OCI-LY1 (cell line): ENCODE results near the gene KIAA0586.

Source experiments
- H2AFZ ChIP-seq: fragments of 200-600 bp; sonication (generic), shearing (Covaris generic); 2 replicates; pipeline ENCODE4 v1.6.0; 2014; ENCODE audit warnings: antibody characterized with exemption, mild to moderate bottlenecking, low read length
- H3F3A ChIP-seq: fragments of 200-600 bp; sonication (generic), shearing (Covaris generic); 2 replicates; pipeline ENCODE4 v1.6.0; 2014; ENCODE audit warnings: mild to moderate bottlenecking, antibody characterized with exemption, low read length, moderate library complexity; ENCODE audit not compliant: insufficient read depth
- H3K27ac ChIP-seq: fragments of 200-600 bp; sonication (generic); 2 replicates; pipeline ENCODE4 v1.5.1; 2014; ENCODE audit warnings: low read length, mixed run types, mild to moderate bottlenecking, low read depth; ENCODE audit not compliant: poor library complexity, severe bottlenecking
- H3K27me3 ChIP-seq: fragments of 200-600 bp; sonication (generic); 2 replicates; pipeline ENCODE4 v1.6.0; 2014; ENCODE audit warnings: antibody characterized with exemption, mild to moderate bottlenecking, low read length, moderate library complexity; ENCODE audit not compliant: insufficient read depth
- H3K36me3 ChIP-seq: fragments of 200-600 bp; sonication (generic); 2 replicates; pipeline ENCODE4 v1.6.1; 2014; ENCODE audit warnings: mild to moderate bottlenecking, antibody characterized with exemption, low read length, moderate library complexity, mixed read lengths; ENCODE audit not compliant: insufficient read depth
- H3K4me1 ChIP-seq: fragments of 200-600 bp; sonication (generic); 2 replicates; pipeline ENCODE4 v1.5.1; 2014; ENCODE audit warnings: mild to moderate bottlenecking, low read length, moderate library complexity; ENCODE audit not compliant: insufficient read depth, severe bottlenecking
- H3K4me2 ChIP-seq: fragments of 200-600 bp; sonication (generic), shearing (Covaris generic); 2 replicates; pipeline ENCODE4 v1.6.1; 2014; ENCODE audit warnings: low read length
- H3K4me3 ChIP-seq: fragments of 200-600 bp; sonication (generic); 2 replicates; pipeline ENCODE4 v1.5.1; 2014; ENCODE audit warnings: low read length, low read depth, mild to moderate bottlenecking, mixed read lengths; ENCODE audit not compliant: poor library complexity, severe bottlenecking
- H3K79me2 ChIP-seq: fragments of 200-600 bp; shearing (Covaris generic); 2 replicates; pipeline ENCODE4 v1.6.1; 2016; ENCODE audit warnings: mixed run types, low read length, mixed read lengths; ENCODE audit not compliant: insufficient read depth
- H3K9ac ChIP-seq: fragments of 200-600 bp; sonication (generic), shearing (Covaris generic); 2 replicates; pipeline ENCODE4 v1.6.1; 2014; ENCODE audit warnings: mild to moderate bottlenecking, low read length, mixed read lengths
- H3K9me2 ChIP-seq: fragments of 200-600 bp; sonication (generic), shearing (Covaris generic); 2 replicates; pipeline ENCODE4 v1.6.1; 2014; ENCODE audit warnings: low read depth, mild to moderate bottlenecking, low read length, mixed read lengths
- H3K9me3 ChIP-seq: fragments of 200-600 bp; shearing (Covaris generic); 2 replicates; pipeline ENCODE4 v1.6.1; 2014; ENCODE audit warnings: low read length, mixed read lengths
- H4K20me1 ChIP-seq: fragments of 200-600 bp; sonication (generic), shearing (Covaris generic); 2 replicates; pipeline ENCODE4 v1.6.0; 2016; ENCODE audit warnings: mild to moderate bottlenecking, low read length; ENCODE audit not compliant: insufficient read depth
- EZH2 ChIP-seq: fragments of 200-600 bp; sonication (generic), shearing (Covaris generic); IDR thresholded peaks from 2 replicates; pipeline ENCODE4 v1.8.0; 2017; ENCODE audit warnings: borderline replicate concordance, mixed run types, mild to moderate bottlenecking, antibody characterized with exemption, low read length, moderate library complexity, mixed read lengths
- TF ChIP-seq, protein P1 (sequence below): fragments of 200-600 bp; sonication (generic), shearing (Covaris generic); IDR thresholded peaks from 2 replicates; pipeline ENCODE4 v1.5.1; 2017; ENCODE audit warnings: mild to moderate bottlenecking, antibody characterized with exemption, low read length, moderate library complexity, mixed read lengths

KIAA0586 gene

DNA sequence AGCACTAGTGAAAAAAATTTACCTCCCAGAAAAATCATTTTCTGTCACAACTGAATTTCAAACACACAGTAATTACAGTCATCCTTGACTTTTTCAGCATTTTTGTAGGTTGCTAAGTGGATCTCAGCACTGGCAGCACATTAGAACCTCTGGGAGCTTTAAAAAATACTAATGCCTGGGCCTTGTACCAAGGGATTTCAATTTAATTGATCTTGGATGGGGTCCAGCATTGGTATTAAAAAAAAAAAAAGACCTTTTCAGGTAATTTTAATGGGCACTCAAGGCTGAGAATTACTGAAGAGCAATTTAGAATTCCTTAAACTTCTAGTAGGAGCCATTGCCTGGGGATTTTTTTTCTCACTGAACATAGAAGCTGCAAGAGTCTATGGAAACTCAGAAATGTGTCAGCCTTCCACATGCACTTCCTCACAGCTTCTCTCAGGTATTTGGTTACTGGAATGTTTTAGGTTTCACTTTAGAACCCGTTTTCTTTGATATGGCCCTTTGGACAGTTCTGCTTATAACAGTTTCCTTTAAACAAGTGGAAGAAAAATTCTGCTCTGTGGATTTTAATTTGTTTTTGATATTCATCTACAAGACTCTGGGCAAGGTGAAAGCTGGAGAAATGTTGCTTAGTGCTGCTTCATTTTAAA is 121.7 kb downstream of the KIAA0586 start:
- no peaks in the 10 kb centered on the region for H3K27me3 ChIP-seq
- H2AFZ ChIP-seq = no peak overlapping the region

DNA sequence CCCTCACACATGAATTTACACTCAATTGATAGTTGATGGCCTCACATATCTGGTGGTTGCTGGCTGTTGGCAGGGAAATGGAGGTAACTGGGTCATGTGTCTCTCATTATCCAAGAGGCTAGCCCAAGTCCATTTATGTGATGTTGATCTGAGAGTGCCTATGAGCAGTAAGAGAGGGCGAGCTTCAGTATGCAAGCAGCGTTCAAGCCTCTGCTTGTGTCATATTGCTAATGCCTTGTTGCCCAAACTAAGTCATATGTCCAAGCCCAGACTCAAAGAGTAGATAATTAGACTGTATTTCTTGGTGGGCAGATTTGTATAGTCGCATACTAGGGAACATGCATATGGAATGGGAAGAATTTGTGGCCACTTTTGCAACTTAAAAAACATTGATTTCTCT is 126.4 kb downstream of the KIAA0586 start:
- no peak overlapping the region for H2AFZ ChIP-seq

More for the DNA sequence above, 121.7 kb downstream of the KIAA0586 start:
- Histone ChIP-seq H3K27ac (no peak overlapping the region), H3K4me3 (no peak overlapping the region), H3K9me2 (no peaks in the 10 kb centered on the region), H3F3A (no peaks in the 10 kb centered on the region), H3K9ac (no peak overlapping the region), H3K79me2 (no peaks in the 10 kb centered on the region), H4K20me1 (no peaks in the 10 kb centered on the region), H3K36me3 (no peaks in the 10 kb centered on the region), H3K4me1 (no peaks in the 10 kb centered on the region), H3K4me2 (no peak overlapping the region), H3K9me3 (no peaks in the 10 kb centered on the region)
- TF ChIP-seq EZH2 = no peak
- TF ChIP-seq, protein P1, sequence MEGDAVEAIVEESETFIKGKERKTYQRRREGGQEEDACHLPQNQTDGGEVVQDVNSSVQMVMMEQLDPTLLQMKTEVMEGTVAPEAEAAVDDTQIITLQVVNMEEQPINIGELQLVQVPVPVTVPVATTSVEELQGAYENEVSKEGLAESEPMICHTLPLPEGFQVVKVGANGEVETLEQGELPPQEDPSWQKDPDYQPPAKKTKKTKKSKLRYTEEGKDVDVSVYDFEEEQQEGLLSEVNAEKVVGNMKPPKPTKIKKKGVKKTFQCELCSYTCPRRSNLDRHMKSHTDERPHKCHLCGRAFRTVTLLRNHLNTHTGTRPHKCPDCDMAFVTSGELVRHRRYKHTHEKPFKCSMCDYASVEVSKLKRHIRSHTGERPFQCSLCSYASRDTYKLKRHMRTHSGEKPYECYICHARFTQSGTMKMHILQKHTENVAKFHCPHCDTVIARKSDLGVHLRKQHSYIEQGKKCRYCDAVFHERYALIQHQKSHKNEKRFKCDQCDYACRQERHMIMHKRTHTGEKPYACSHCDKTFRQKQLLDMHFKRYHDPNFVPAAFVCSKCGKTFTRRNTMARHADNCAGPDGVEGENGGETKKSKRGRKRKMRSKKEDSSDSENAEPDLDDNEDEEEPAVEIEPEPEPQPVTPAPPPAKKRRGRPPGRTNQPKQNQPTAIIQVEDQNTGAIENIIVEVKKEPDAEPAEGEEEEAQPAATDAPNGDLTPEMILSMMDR = no peak

DNA sequence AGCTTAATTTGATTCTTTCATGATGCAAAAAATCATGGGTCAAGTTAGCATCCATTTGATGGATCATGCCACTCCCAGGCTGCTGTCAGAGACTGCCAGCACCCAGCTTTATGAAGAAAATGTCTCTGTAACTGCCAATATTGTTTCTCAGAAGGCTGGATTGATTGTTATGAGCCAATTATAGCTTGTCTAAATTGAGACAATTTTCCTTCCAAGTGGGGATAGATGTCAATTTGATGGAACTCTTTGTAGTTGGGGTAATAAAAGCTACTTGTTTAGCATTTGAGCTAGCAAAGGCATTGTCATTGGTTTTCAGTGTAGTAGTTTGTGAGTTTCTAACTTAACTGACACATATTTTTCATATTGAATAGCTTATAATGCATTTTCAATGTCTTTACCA is 128.1 kb downstream of the KIAA0586 start:
- TF ChIP-seq, protein P1 = no peak
- no peak for TF ChIP-seq EZH2

More for the DNA sequence above, 126.4 kb downstream of the KIAA0586 start:
- Histone ChIP-seq H3K9me3 (no peaks in the 10 kb centered on the region), H3K27me3 (no peaks in the 10 kb centered on the region), H3K36me3 (no peaks in the 10 kb centered on the region), H4K20me1 (no peaks in the 10 kb centered on the region), H3K27ac (no peak overlapping the region), H3K4me3 (no peak overlapping the region), H3F3A (no peaks in the 10 kb centered on the region), H3K79me2 (no peaks in the 10 kb centered on the region), H3K9ac (no peak overlapping the region), H3K9me2 (no peaks in the 10 kb centered on the region), H3K4me2 (no peak overlapping the region), H3K4me1 (no peaks in the 10 kb centered on the region)
- no peak for TF ChIP-seq EZH2
- TF ChIP-seq, protein P1 = no peak

More for the DNA sequence above, 128.1 kb downstream of the KIAA0586 start:
- no peaks in the 10 kb centered on the region for H4K20me1 ChIP-seq
- no peak overlapping the region for H3K9ac ChIP-seq
- H3K36me3 ChIP-seq = no peaks in the 10 kb centered on the region
- H3K79me2 ChIP-seq = no peaks in the 10 kb centered on the region
- H3K4me3 ChIP-seq = no peak overlapping the region
- no peaks in the 10 kb centered on the region for H3F3A ChIP-seq
- H3K9me2 ChIP-seq = no peaks in the 10 kb centered on the region
- H3K9me3 ChIP-seq = no peaks in the 10 kb centered on the region
- no peak overlapping the region for H3K27ac ChIP-seq
- H2AFZ ChIP-seq = no peak overlapping the region
- H3K4me2 ChIP-seq = no peak overlapping the region
- H3K4me1 ChIP-seq = no peaks in the 10 kb centered on the region
- no peaks in the 10 kb centered on the region for H3K27me3 ChIP-seq
